ENCODE results near the gene SCGB1C1.
A peak's percentile ranks its signal among the peaks of the same experiment; 100 is the strongest.
"Not testable (repeated sequence)": the region's sequence is repeated elsewhere in the genome, so short reads cannot be mapped to it uniquely, and the experiment has no call there.

SCGB1C1 gene

DNA sequence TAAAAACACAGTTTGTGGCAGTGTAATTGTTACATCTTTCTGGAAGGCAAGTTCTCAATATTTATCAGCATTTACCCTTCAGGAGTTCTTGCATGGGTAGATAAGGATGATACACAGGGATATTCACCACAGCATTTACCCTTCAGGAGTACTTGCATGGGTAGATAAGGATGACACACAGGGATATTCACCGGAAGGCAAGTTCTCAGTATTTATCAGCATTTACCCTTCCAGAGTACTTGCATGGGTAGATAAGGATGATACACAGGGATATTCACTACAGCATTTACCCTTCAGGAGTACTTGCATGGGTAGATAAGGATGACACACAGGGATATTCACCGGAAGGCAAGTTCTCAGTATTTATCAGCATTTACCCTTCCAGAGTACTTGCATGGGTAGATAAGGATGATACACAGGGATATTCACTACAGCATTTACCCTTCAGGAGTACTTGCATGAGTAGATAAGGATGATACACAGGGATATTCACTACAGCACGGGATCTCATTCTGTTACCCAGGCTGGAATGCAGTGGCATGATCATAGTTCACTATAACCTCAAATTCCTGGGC, 27.9 kb downstream of the SCGB1C1 start:
- not testable (repeated sequence) for DNase-seq

- no peak for DNase-seq
Observed at GRCh38 chr11:221539-221938, 28.7 kb downstream of the SCGB1C1 start.

GRCh38 chr11:221998-222789, 29.3 kb downstream of the SCGB1C1 start:
- no peak for DNase-seq

DNA sequence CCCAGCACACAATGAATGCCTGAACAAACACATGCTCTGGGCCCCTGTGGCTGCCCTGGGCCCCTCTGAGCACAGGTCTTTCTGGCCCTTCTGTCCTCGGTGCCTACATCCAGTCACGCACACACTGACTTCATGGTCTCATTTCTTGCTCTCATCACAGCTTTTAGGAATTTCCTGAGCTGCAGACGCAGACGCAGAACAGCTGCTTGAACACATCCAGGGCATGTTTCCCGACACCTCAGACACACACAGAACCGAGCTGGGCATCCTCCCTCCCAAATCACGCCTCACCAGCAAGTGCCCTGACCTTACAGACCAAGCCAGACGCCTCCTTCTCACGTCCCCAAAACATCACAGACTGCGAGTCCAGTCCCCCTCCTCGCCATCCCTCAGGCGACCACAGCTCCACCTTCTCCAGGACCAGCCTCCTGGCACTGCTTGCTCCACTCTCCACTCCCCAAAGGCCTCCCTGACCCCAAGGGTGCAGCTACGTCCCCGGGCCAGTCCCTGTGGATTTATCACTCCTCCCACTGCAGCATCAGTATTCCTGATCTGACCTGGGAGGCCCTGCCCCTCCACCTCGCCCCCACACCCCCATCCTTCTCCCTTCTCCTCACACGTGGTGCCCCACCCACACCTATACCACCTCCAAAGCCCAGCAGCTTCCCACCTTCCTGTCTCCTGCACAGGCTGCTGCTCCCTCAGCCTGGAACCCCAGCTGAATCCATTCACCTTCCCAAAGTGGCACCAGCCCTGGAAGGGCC, 30.3 kb downstream of the SCGB1C1 start:
- no peak for DNase-seq

GRCh38 chr11:223884-224283, 31.0 kb downstream of the SCGB1C1 start:
- no peak for DNase-seq

GRCh38 chr11:224424-224823, 31.5 kb downstream of the SCGB1C1 start:
- no peak for DNase-seq

GRCh38 chr11:225734-226453, 33.0 kb downstream of the SCGB1C1 start:
- DNase-seq, result no peak

- no peak for DNase-seq
Observed at GRCh38 chr11:227824-228379, 35.0 kb downstream of the SCGB1C1 start.

DNA sequence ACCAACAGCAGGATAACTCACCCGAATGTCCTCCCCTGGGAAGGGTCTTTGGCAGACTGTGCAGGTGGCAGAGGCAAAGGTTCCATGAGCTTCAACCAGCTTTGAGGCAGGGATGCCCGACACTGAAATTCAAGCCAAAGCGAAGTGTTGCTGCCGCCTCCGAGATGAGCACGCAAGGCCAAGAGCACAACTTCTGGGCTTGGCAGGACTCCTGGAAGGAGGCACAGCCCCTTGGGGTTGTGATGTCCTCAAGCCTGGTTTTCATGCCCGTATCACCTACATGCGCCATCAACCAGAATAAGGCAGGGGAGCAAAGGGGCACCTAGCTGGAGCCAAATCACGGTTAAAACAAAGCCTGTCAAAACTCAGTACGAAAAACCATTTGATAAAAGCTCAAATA, 37.6 kb downstream of the SCGB1C1 start:
- no peak for DNase-seq

GRCh38 chr11:232783-233565, 40.1 kb downstream of the SCGB1C1 start:
- DNase-seq, result no peak

GRCh38 chr11:235180-235579, 42.3 kb downstream of the SCGB1C1 start:
- DNase-seq, result no peak

DNA sequence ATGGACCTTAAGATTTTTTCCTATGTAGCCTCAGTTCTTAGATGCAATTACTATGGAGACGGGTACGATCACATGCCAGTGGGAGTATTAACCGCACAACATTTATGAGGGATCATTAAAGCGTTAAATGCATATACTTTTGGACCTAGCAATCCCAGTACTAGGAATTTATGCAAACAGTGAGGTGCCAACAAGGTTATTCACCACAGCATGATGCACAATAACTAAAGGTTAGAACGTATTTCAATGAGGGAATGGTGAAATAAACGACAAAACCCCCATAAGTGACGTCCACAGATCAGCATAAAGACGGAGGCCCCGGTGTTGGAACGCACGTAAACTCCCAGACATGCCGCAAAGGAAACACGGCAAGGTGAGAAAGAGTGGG, 42.7 kb downstream of the SCGB1C1 start:
- DNase-seq, result no peak

DNA sequence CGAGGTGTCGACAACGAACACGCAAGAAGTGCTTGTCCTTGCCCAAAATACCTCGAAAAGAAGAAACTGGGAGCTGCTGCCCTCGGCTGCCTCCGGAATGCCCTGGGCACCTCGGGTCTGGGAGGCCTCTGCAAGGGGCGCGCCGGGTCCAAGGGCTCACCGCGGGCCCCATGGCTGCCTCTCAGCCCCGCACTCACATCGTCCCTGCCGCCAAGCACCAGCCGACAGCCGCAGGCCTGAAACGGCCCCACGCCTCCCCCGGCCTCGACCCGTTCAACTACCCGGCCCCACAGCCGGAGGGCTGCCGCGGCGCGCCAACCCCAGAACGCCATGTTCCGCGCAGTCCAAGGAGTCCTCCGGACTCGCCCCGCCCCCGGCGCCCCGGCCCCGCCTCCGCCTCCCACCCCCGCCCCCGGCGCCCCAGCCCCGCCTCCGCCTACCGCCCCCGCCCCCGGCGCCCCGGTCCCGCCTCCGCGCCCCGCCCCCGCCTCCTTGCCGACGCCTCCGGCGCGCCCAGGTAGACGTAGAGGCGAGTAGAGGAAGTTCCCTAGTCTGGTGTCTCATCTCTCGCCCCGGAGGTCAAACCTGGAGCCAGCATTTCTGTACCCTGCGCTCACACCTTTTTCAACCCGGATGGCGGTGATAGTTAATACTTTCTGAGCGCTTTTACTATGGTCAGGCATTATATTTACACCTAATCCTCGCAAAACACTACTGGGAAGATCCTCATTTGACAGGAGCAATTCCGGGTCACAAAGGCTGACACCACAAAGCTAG, 43.3 kb downstream of the SCGB1C1 start, which contains the start of gene SIRT3:
Gene SIRT3, minus strand, starts transcription at position 346 of the 777 bp plus-strand sequence. Its CDS starts 14 bp downstream, at position 332.
- peak; percentile 68 for DNase-seq

DNA sequence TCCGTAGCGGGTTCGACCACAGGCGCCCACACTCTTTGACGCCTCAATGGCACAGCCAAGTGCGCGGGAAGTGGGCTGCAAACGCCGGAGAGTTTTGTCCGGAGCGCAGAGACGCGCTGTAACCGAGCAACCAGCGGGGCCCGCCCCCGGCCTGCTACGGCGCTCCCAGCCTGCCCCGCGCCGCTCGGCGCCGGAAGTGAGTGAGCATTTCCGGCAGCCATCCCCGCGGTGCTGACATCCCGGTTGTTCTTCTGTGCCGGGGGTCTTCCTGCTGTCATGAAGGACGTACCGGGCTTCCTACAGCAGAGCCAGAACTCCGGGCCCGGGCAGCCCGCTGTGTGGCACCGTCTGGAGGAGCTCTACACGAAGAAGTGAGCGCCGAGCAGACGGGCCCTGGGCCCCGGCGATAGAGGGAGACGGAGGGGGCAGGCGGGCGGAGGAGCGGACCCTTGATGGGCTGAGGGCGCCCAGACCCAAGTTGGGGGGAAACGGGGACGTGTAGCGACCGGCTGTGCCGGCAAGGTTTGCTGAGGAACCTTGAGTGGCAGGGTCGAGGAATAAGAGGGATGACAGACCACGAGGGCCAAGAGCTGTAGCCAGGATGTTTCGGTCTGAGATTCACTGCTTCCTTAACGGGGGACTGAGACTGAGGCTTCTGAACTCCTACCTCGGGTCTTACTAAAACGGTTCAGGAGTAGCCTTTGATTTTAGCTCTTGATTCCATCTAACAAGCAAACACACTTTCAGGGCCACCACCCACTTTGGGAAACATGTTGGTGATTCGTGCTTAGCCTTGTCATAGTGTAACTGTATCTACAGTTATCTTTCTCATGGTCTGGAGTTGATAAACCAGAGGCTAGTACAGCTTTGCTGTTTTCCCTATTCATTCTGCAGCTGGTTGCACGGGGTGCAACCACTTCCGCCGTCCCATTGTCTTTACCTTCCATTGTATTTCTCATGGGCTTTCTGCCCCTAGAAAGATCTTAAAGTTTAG, 44.2 kb downstream of the SCGB1C1 start, which contains the start of gene PSMD13:
Gene PSMD13, plus strand, starts transcription at position 203 of the 994 bp plus-strand sequence. Its CDS starts 74 bp downstream, at position 277.
- peak; percentile 60 for DNase-seq

DNA sequence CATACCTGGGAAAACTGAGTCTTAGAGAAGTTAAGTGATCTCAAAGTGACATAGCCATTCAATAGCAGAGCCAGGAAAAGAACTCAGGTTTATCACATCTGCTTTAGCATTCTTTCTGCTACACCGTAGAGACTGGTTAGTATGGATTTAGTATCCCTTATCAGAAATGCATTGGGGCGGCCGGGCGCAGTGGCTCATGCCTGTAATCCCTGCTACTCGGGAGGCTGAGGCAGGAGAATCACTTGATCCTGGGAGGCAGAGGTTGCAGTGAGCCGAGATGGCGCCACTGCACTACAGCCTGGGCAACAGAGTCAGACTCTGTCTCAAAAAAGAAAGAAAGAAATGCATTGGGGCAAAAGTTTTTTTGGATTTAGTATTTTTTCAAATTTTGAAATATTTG, 45.5 kb downstream of the SCGB1C1 start:
- DNase-seq, result not testable (repeated sequence)

GRCh38 chr11:240315-240714, 47.4 kb downstream of the SCGB1C1 start:
- no peak for DNase-seq

GRCh38 chr11:241634-242033, 48.8 kb downstream of the SCGB1C1 start:
- DNase-seq, result no peak
